ENCODE results near the gene OR5M10. TPM values are rescaled to one million over a fixed set of nuclear protein-coding genes. Genes with fewer than 3 reads are reported as not detected.
"Not testable (repeated sequence)": the region's sequence is repeated elsewhere in the genome, so short reads cannot be mapped to it uniquely, and the experiment has no call there.

The OR5M10 gene
- total and polyA plus RNA-seq, 9 of the 15 experiments (the other 6 are each of a cell fraction or from before 2014, with no cell fraction given): not detected

DNA sequence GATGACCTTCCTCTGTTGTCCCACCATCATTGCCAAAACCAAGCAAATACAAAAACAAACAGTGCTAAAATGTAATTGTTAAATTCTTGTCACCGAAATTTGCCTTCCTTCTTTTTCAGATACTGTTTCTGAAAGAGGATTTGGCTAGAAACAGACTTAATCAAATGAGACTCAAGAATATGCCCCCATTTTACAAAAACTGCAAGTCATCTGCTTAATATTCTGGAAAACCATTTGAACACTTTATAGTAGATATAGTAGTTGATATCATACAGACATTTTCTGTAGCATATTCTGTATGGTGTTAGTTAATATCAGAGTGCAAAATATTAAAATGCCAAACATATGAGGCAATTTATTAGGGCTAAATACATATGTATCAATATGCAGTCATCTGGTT is 33.7 kb upstream of the OR5M10 start:
- 0% methylated on average over 1 of the region's 1 CpG for WGBS (ENCODE audit: insufficient coverage, low coverage, missing lambda C conversion rate)

GRCh38 chr11:56592088-56592717 is 14.7 kb upstream of the OR5M10 start:
- H3K9me1 ChIP-seq (ENCODE audit: control insufficient read depth, insufficient read depth, low read length); H3K36me3 ChIP-seq (ENCODE audit: control insufficient read depth, insufficient read depth, low read length); H3K27ac ChIP-seq (ENCODE audit: extremely low read depth, low read depth, low read length); intact Hi-C loops (cut with micrococcal nuclease); H4K20me1 ChIP-seq (replicated peaks; ENCODE audit: control insufficient read depth, insufficient read depth, low read length); in situ Hi-C loops (cut with MboI); H3K9me3 ChIP-seq (replicated peaks; ENCODE audit: control insufficient read depth, insufficient read depth, low read depth, low read length); POLR2A ChIA-PET; H3K4me1 ChIP-seq (replicated peaks in 1 of 2; ENCODE audit: control insufficient read depth in 2 of 2, insufficient read depth in 2 of 2, low read length in 2 of 2); ATAC-seq; H3K4me2 ChIP-seq (ENCODE audit: insufficient read depth, low read length); H3K79me2 ChIP-seq (ENCODE audit: control insufficient read depth, insufficient read depth, low read length); CTCF ChIA-PET (ENCODE audit: low intra/inter-chr PET ratio); H3K9ac ChIP-seq (ENCODE audit: insufficient read depth in 1 of 2, low read depth in 2 of 2, low read length in 2 of 2); FAIRE-seq; BruUV-seq (replicated peaks); H2AFZ ChIP-seq (ENCODE audit: low read depth, low read length); H3K27me3 ChIP-seq (ENCODE audit: control insufficient read depth in 2 of 2, insufficient read depth in 2 of 2, low read length in 2 of 2); H3K4me3 ChIP-seq; DNase-seq (ENCODE audit: extremely low read depth in 1 of 4, low spot score in 3 of 4): not testable (repeated sequence)
- WGBS (ENCODE audit: insufficient coverage, low coverage, missing lambda C conversion rate): 0% methylated on average over 14 of the region's 20 CpGs

More for the DNA sequence above, 33.7 kb upstream of the OR5M10 start:
- in situ Hi-C loops (cut with MboI): no loop called here
- Histone ChIP-seq H3K9me1 (ENCODE audit: control insufficient read depth, insufficient read depth, low read length) (no peaks in the 10 kb centered on the region), H3K36me3 (ENCODE audit: control insufficient read depth, insufficient read depth, low read length) (no peaks in the 10 kb centered on the region), H3K79me2 (ENCODE audit: control insufficient read depth, insufficient read depth, low read length) (no peaks in the 10 kb centered on the region), H3K27me3 (ENCODE audit: control insufficient read depth in 2 of 2, insufficient read depth in 2 of 2, low read length in 2 of 2) (no peaks in the 10 kb centered on the region), H3K4me1 (replicated peaks in 1 of 2; ENCODE audit: control insufficient read depth in 2 of 2, insufficient read depth in 2 of 2, low read length in 2 of 2) (no peaks in the 10 kb centered on the region), H3K4me2 (ENCODE audit: insufficient read depth, low read length) (no peak overlapping the region), H4K20me1 (replicated peaks; ENCODE audit: control insufficient read depth, insufficient read depth, low read length) (no peaks in the 10 kb centered on the region), H3K4me3 (no peak overlapping the region), H3K27ac (ENCODE audit: extremely low read depth, low read depth, low read length) (no peak overlapping the region), H2AFZ (ENCODE audit: low read depth, low read length) (no peak overlapping the region), H3K9ac (ENCODE audit: insufficient read depth in 1 of 2, low read depth in 2 of 2, low read length in 2 of 2) (no peak overlapping the region), H3K9me3 (replicated peaks; ENCODE audit: control insufficient read depth, insufficient read depth, low read depth, low read length) (no peaks in the 10 kb centered on the region)
- no TSS peak for BruUV-seq (replicated peaks)
- POLR2A ChIA-PET: no interaction called here
- no peak for TF ChIP-seq NCOA2 (IDR thresholded peaks at IDR 0.05; ENCODE audit: partially characterized antibody in 2 of 2)
- no peak for TF ChIP-seq PRPF4 (IDR thresholded peaks at IDR 0.05; ENCODE audit: insufficient read depth, low read depth, low read length, poor library complexity, severe bottlenecking)
- TF ChIP-seq HMG20A (CRISPR knock-in tag; conservative IDR thresholded peaks at IDR 0.05): no peak
- no peak for TF ChIP-seq ZNF316 (IDR thresholded peaks at IDR 0.05)
- TF ChIP-seq NFIC (IDR thresholded peaks at IDR 0.05): no peak
- TF ChIP-seq ZNF507 (tag; conservative IDR thresholded peaks at IDR 0.05): no peak
- TF ChIP-seq ETS2 (tag; IDR thresholded peaks at IDR 0.05; ENCODE audit: borderline replicate concordance, poor library complexity, severe bottlenecking): no peak
- TF ChIP-seq NR4A1 (CRISPR knock-in tag; IDR thresholded peaks at IDR 0.05): no peak
- TF ChIP-seq NR4A1 (tag; IDR thresholded peaks at IDR 0.05): no peak
- TF ChIP-seq ATF3 (IDR thresholded peaks at IDR 0.05): no peak
- no peak for TF ChIP-seq ATF3 (CRISPR knock-in tag; conservative IDR thresholded peaks at IDR 0.05)
- DNase-seq (ENCODE audit: extremely low read depth in 1 of 4, low spot score in 3 of 4) (no peak), FAIRE-seq (no peak), ATAC-seq (no peak)
- CTCF ChIA-PET (ENCODE audit: low intra/inter-chr PET ratio): no interaction called here
- intact Hi-C loops (cut with micrococcal nuclease): no loop called here
